KMS-11 (cell line): Measurements from ENCODE around the gene CALCR.
A peak's percentile ranks its signal among the peaks of the same experiment; 100 is the strongest.

ENCODE experiments used
- H2AFZ ChIP-seq: fragments of 200-600 bp; sonication (generic); 2 replicates; pipeline ENCODE4 v1.6.1; 2016; ENCODE audit warnings: antibody characterized with exemption, mixed run types, low read depth
- H3K27ac ChIP-seq: fragments of 200-600 bp; sonication (generic); 2 replicates; pipeline ENCODE4 v1.6.1; 2016; ENCODE audit warnings: mild to moderate bottlenecking, mixed run types
- H3K27me3 ChIP-seq: fragments of 200-600 bp; sonication (generic); 2 replicates; pipeline ENCODE4 v1.6.1; 2017; ENCODE audit warnings: mild to moderate bottlenecking, low read depth, mixed run types, moderate library complexity; ENCODE audit not compliant: insufficient read depth
- H3K36me3 ChIP-seq: fragments of 200-600 bp; sonication (generic); 2 replicates; pipeline ENCODE4 v1.6.1; 2017; ENCODE audit warnings: mild to moderate bottlenecking, mixed run types; ENCODE audit not compliant: insufficient read depth
- H3K4me1 ChIP-seq: fragments of 200-600 bp; sonication (generic); 2 replicates; pipeline ENCODE4 v1.6.1; 2016; ENCODE audit warnings: mild to moderate bottlenecking, low read depth, mixed run types; ENCODE audit not compliant: poor library complexity, severe bottlenecking
- H3K4me2 ChIP-seq: fragments of 200-600 bp; sonication (generic); 2 replicates; pipeline ENCODE4 v1.7.0; 2016; ENCODE audit warnings: mild to moderate bottlenecking, mixed run types
- H3K4me3 ChIP-seq: fragments of 200-600 bp; sonication (generic); IDR thresholded peaks from 2 replicates; pipeline ENCODE4 v1.6.1; 2017; ENCODE audit warnings: low read depth, low read length, mixed read lengths; ENCODE audit not compliant: insufficient read depth
- H3K79me2 ChIP-seq: fragments of 200-600 bp; sonication (generic); 2 replicates; pipeline ENCODE4 v1.6.1; 2016; ENCODE audit warnings: low read depth, mixed run types; ENCODE audit not compliant: insufficient read depth
- H3K9ac ChIP-seq: fragments of 200-600 bp; sonication (generic); 2 replicates; pipeline ENCODE4 v1.6.1; 2016; ENCODE audit warnings: mild to moderate bottlenecking, mixed run types
- H4K20me1 ChIP-seq: fragments of 200-600 bp; sonication (generic); 2 replicates; pipeline ENCODE4 v1.6.1; 2016; ENCODE audit warnings: mild to moderate bottlenecking, mixed run types; ENCODE audit not compliant: insufficient read depth
- TF ChIP-seq, protein P1 (sequence below): fragments of 200-600 bp; sonication (generic); conservative IDR thresholded peaks from 2 replicates; pipeline ENCODE4 v1.6.1; 2017; ENCODE audit warnings: low read depth, mild to moderate bottlenecking, antibody characterized with exemption, low read length, moderate library complexity, mixed read lengths

Gene CALCR

DNA sequence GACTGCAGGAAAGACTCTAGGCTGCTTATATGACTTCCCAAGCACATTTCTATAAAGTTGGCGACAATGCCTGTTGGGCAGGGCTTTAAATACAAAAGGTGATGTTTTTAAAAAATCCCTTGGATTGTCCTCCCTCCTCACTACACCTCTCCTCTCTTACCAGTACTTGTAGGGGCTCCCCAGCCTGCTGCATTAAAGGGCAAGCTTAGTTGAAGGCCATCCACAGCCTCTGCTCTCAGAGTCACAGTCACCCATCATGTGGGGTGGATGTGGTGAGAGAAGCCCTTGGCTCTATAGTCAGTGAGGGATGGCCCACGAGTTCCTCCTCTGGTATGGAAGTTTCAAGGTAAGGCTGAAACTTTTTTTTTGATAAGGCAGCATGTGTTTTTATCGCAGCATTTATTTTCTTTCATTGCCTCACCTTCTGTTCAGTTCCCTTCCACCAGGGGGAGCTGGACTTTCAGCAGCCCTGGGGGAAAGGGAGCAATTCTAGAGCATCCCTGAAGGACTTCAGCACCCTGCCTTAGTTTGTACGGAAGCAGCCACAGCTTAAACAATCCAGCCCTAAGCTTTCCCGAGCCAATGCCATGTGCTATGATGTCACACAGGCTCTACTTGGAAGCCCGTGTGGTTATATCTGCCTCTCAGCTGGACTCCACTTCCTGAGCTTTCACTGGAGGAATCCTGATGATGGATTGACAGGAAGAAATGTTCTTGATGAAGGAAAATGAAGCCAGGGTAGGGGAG is 131.9 kb downstream of the CALCR start:
- Histone ChIP-seq H3K79me2 (no peaks in the 10 kb centered on the region), H3K27me3 (no peaks in the 10 kb centered on the region), H3K4me2 (no peak overlapping the region), H3K4me3 (no peak overlapping the region), H4K20me1 (no peaks in the 10 kb centered on the region), H3K4me1 (no peaks in the 10 kb centered on the region), H3K9ac (no peak overlapping the region), H3K27ac (no peak overlapping the region), H2AFZ (no peak overlapping the region), H3K36me3 (no peaks in the 10 kb centered on the region)
- TF ChIP-seq, protein P1, sequence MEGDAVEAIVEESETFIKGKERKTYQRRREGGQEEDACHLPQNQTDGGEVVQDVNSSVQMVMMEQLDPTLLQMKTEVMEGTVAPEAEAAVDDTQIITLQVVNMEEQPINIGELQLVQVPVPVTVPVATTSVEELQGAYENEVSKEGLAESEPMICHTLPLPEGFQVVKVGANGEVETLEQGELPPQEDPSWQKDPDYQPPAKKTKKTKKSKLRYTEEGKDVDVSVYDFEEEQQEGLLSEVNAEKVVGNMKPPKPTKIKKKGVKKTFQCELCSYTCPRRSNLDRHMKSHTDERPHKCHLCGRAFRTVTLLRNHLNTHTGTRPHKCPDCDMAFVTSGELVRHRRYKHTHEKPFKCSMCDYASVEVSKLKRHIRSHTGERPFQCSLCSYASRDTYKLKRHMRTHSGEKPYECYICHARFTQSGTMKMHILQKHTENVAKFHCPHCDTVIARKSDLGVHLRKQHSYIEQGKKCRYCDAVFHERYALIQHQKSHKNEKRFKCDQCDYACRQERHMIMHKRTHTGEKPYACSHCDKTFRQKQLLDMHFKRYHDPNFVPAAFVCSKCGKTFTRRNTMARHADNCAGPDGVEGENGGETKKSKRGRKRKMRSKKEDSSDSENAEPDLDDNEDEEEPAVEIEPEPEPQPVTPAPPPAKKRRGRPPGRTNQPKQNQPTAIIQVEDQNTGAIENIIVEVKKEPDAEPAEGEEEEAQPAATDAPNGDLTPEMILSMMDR = peak; percentile 88

DNA sequence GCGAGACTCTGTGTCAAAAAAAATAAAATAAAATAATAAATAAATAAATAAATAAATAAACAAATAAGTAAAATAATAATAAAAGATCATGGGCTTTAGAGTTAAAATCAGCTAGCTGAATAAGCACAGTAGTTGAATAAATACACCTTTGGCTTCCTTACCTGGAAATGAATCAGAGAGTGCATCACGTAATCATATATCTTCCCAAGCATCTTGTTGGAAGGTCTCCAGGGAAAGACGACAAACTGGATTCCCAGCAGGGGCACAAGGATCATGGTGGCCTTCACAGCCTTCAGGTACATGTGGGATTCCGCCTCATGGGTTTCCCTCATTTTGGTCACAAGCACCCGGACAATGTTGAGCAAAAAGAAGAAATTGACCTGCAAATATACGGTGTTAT is 138.7 kb downstream of the CALCR start:
- H3K27ac ChIP-seq = no peak overlapping the region
- H3K9ac ChIP-seq = no peak overlapping the region
- no peaks in the 10 kb centered on the region for H3K36me3 ChIP-seq
- no peaks in the 10 kb centered on the region for H4K20me1 ChIP-seq
- H3K27me3 ChIP-seq = no peaks in the 10 kb centered on the region
- H3K79me2 ChIP-seq = no peaks in the 10 kb centered on the region
- H2AFZ ChIP-seq = no peak overlapping the region
- no peaks in the 10 kb centered on the region for H3K4me1 ChIP-seq
- H3K4me3 ChIP-seq = no peak overlapping the region
- TF ChIP-seq, protein P1 = no peak
- no peak overlapping the region for H3K4me2 ChIP-seq

DNA sequence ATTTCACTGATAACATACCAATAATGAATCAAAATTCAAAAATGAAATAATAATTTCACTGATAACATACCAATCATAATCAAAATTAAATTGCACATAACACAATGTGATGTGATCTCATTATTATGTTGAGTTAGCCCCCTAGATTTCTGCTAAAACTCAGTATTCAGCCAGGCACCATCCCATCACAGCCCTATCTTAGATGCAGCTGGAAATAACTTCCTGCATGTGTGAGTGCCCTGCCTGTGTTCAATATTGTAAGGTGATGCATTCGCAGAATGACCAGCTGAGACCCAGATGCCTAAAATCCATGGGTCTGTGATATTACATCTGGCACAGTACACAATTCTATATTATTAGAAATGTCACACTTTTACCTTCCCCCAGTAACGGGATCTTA is 142.4 kb downstream of the CALCR start:
- Histone ChIP-seq H2AFZ (no peak overlapping the region), H3K36me3 (no peaks in the 10 kb centered on the region), H3K27ac (no peak overlapping the region), H3K9ac (no peak overlapping the region), H3K4me3 (no peak overlapping the region), H4K20me1 (no peaks in the 10 kb centered on the region), H3K4me2 (no peak overlapping the region), H3K27me3 (no peaks in the 10 kb centered on the region), H3K4me1 (peaks cover 7% of the 10 kb centered on the region), H3K79me2 (no peaks in the 10 kb centered on the region)
- TF ChIP-seq, protein P1 = no peak

GRCh38 chr7:93430917-93431588 is 143.5 kb downstream of the CALCR start:
- Histone ChIP-seq H3K9ac (no peak overlapping the region), H3K27ac (no peak overlapping the region), H2AFZ (no peak overlapping the region), H3K36me3 (no peaks in the 10 kb centered on the region), H3K27me3 (no peaks in the 10 kb centered on the region), H3K4me1 (peaks cover 15% of the 10 kb centered on the region), H3K4me2 (no peak overlapping the region), H4K20me1 (no peaks in the 10 kb centered on the region), H3K79me2 (no peaks in the 10 kb centered on the region), H3K4me3 (no peak overlapping the region)
- TF ChIP-seq, protein P1 = no peak
